GM19452 (cell line): ENCODE results near the gene RASGEF1C.

Experiments
- ATAC-seq: cut with Tn5 transposase; IDR thresholded peaks from one replicate; pipeline ENCODE4 v1.9.1; 2021; ENCODE audit not compliant: unreplicated experiment

The RASGEF1C gene

DNA sequence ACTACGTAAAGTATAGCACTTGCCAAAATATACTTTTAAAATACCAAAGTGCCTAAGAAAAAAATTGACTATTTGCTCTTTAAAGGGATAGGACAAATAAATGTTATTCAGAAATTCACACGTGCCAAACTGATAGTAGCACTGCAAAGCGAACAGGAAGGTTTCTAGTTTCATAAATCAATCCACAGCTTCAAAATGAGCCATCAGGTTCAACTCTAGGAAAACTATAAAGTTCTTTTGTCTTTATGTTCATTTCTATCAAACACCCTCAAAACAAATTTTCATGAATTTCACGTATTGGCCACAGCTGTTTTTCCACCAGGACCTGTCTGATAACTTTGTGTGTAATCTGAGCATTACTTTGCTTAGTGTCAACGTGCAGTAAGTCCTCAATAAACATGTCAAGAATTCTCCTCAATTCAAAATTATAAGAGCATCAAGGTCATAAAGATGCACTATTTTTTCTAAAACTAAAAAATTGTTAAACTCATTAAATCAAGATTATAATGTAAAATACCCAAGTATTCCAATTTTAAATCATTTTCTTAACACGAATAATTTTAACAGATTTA, 140.4 kb downstream of the RASGEF1C start:
- no peak for ATAC-seq

DNA sequence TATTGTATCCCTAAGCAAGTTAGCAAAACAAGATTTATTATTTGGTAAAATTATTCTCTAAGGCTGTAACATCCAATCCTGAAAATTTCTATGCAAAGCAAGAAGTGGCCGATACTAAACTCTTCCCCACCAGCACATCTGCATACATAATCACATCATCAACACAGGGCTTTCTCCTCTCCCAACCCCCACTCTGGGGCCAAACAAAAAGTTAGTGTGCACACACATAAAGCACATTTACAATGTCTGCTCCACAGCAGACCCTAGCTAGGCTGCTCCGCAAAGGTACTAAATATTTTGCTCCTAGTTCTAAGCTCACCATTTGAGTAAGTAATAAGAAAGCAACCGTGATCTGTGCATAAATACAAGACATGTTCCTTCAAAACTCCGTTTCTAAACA, 141.0 kb downstream of the RASGEF1C start:
- ATAC-seq, result no peak

DNA sequence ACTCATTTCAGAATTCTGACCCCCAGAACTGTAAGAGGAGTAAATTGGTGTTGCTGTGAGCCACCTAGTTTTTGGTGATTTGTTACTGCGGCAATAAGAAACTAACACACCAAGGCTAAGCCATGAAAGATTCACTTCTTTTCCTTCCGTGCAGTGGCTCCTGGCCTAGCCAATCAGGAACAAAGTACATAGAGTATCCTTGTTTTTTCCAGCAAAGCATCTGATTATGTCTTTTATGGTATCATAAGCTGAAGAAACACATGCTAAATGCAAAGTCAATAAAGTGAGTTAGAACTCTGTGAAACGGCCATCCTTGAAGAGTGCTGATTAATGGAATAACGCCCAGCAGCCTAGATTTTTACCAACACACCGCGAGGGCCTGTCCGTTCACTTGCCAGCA, 148.8 kb downstream of the RASGEF1C start:
- ATAC-seq, result no peak

DNA sequence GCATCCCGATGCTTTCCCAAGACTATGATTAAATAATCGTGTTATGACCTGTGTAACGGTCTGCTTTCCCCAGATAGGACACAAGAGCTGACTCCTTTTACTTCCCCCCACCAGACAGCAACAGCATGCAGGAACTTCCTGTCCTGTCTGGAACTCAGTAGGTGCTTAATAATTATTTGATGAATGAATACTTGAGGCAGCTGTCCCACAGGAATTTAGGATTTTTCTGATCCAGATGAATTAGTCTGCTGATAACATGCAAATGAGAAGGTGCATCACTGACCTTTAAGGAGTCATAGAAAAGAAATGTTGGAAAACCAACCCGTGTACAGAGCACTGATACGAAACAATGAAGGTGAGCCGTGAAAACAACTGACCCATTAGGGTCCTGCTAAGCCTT, 149.7 kb downstream of the RASGEF1C start:
- no peak for ATAC-seq

DNA sequence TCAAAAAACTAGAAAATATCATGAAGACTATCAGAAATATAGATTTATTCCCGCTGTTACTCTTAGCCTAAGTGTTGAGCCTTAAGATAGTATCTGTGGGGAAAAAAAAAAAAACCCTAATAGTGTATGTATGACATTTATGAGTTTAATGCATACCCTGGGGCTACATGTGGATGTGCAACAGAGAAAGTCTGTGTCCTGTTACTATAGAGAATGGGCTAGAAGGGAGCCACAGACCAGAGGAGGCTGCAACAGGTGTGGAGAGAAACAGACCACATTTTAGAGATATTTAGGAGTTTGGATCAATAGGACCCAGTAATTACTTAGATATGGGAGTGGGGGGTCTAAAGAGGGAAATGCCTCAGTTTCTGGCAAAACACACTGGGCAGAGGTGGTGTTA, 152.9 kb downstream of the RASGEF1C start:
- no peak for ATAC-seq

DNA sequence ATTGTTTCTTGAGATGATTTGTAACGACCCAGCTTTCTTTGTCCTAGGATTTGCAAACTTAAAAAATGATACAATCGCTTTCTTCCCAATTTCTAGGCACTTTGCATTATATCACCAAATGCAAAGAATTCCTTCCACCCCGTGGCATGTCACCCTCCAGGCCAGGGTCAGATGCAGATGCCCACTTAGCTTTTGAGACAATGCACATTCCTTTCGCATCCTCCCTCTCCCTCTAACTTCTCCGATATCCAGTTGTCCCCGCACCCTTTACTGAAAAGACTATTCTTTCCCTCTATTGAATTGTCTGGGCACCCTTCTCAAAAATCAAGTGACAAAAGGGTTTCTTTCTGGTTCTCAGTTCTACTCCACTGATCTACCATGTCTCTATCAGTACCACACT, 154.8 kb downstream of the RASGEF1C start:
- ATAC-seq, result no peak

DNA sequence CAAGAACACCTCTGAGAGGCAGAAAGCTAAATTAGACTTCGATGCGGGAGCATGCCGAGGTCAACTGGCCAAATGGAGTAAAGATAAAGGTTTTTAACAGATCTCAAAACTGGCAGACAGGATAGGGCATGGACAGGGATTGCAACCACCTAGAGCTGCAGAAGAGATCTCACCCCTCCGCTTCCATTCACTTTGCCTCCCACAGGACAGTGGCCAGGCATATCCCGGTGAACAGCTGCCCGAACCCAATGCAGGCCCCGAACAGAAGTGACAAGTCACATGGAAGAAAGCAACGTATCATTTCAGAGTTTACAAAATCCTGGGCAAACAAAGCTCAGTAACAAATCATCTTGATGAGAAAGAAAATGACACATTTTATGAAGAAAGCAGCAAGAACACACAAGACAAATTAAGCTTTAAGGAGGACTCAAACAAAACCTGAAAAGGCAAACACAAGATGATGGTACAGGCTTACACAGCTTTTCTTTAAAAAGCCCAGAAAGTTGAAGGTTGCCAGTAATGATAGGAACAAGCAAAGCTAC, 155.9 kb downstream of the RASGEF1C start:
- ATAC-seq, result no peak

DNA sequence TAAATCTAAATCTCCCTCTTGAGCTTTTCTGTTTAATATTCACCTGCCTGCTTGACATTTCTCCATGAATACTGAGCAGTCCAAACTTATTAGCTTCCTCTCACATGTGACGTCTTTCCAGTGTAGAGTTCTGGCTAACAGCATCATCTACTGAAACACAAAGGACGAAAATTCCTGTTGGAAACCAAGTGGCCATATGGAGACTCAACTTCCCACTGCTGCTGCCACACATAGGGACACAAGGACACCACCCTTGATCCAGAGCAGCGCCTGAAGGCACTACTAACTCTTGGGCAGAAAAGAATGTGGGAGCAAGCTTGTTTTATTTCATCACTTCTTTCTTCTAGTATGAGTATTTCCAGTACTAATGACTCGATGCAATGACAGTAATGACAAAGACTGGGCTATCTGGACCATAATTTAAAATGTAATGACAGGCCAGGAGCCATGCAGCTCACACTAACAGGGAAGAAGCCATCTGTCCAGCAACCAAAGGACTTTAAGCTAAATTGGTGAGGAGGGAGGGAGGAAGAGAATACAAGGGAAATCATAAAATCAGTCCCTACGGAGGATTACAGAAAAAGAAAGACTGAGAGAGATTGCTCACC, 156.7 kb downstream of the RASGEF1C start:
- no peak for ATAC-seq
